K562 (cell line): ENCODE measurements around the gene ALDH16A1. TPM values are rescaled to one million over a fixed set of nuclear protein-coding genes. Genes with fewer than 3 reads are reported as not detected.

Experiments used
- ARNT ChIP-seq, 2 experiments: fragments of 450-650 bp; IDR thresholded peaks; 2 replicates each; pipeline ENCODE4 v1.6.1; 2016; ENCODE audit warnings: mild to moderate bottlenecking in 1 of 2
- ATF7 ChIP-seq: fragments of 450-650 bp; IDR thresholded peaks from 2 replicates; pipeline ENCODE4 v1.7.1; 2014; ENCODE audit warnings: mild to moderate bottlenecking, moderate library complexity
- BRD9 ChIP-seq: fragments of 450-650 bp; IDR thresholded peaks from 2 replicates; pipeline ENCODE4 v1.6.1; 2018; ENCODE audit warnings: low read depth; ENCODE audit not compliant: partially characterized antibody
- CTBP1 ChIP-seq: fragments of 450-650 bp; IDR thresholded peaks from 2 replicates; pipeline ENCODE4 v1.6.1; 2016; ENCODE audit warnings: borderline replicate concordance
- DACH1 ChIP-seq: fragments of 450-650 bp; IDR thresholded peaks from 2 replicates; pipeline ENCODE4 v1.6.1; 2018; ENCODE audit not compliant: partially characterized antibody
- DMBX1 ChIP-seq: fragments of 250-450 bp; sonication (Bioruptor Pico); IDR thresholded peaks from 2 replicates; pipeline ENCODE4 v1.8.0; 2022; ENCODE audit warnings: inconsistent platforms, mild to moderate bottlenecking, moderate library complexity, borderline replicate concordance
- E2F3 ChIP-seq: fragments of 250-450 bp; sonication (Bioruptor Pico); IDR thresholded peaks from 2 replicates; pipeline ENCODE4 v1.4.0; 2020; ENCODE audit warnings: mild to moderate bottlenecking
- HMGN3 ChIP-seq: IDR thresholded peaks from 2 replicates; pipeline ENCODE4 v1.6.1; 2011; ENCODE audit warnings: borderline replicate concordance, low read depth, mild to moderate bottlenecking, mixed read lengths, low read length; ENCODE audit not compliant: insufficient read length; ENCODE audit errors: extremely low read depth
- IRF2 ChIP-seq: sonication (generic); formaldehyde crosslinking; IDR thresholded peaks from 2 replicates; pipeline ENCODE4 v1.8.1; 2022; ENCODE audit warnings: mild to moderate bottlenecking, missing genetic modification reagents
- NUFIP1 ChIP-seq: fragments of 450-650 bp; IDR thresholded peaks from 2 replicates; pipeline ENCODE4 v1.6.1; 2018; ENCODE audit not compliant: partially characterized antibody
- POLR2AphosphoS2 ChIP-seq: IDR thresholded peaks from 2 replicates; pipeline ENCODE4 v1.6.1; 2012; ENCODE audit warnings: low read length, improper control_type of control experiment
- POLR2B ChIP-seq: fragments of 450-650 bp; IDR thresholded peaks from 2 replicates; pipeline ENCODE4 v1.6.1; 2018; ENCODE audit warnings: low read depth; ENCODE audit not compliant: partially characterized antibody
- TSC22D4 ChIP-seq: fragments of 450-650 bp; IDR thresholded peaks from 2 replicates; pipeline ENCODE4 v1.6.1; 2016; ENCODE audit warnings: missing genetic modification characterization, missing biosample characterization, control low read depth
- ZNF23 ChIP-seq: fragments of 250-450 bp; sonication (Bioruptor Pico); IDR thresholded peaks from 2 replicates; pipeline ENCODE4 v1.4.0; 2020; ENCODE audit warnings: mild to moderate bottlenecking
- polyA plus RNA-seq, 8 experiments: library from polyadenylated mRNA; depleted of rRNA in 4 of 8; stranded (reverse) in 5 of 8; unstranded in 3 of 8; fragments of >200 nt; fragmentation: Nextera tagmentation in 2 of 8; fragmentation: Illumina TruSeq in 1 of 8; extraction: Ambion mirVana in 2 of 8; extraction: Trizol in 1 of 8; gene quantifications; 2 replicates each; pipeline versions ENCODE4 v1.2.1 to v1.2.3, GENCODE V29; 2011 to 2014; ENCODE audit warnings: inconsistent platforms in 1 of 8, missing spikeins in 1 of 8
- total RNA-seq, 7 experiments: library from RNA; depleted of rRNA in 6 of 7; stranded (reverse); fragments of >200 nt in 6 of 7; fragmentation: Illumina TruSeq in 2 of 7; extraction: Trizol in 2 of 7; gene quantifications; 2 replicates each; pipeline versions ENCODE4 v1.2.1 to v1.2.3, GENCODE V29; 2011 to 2021; ENCODE audit warnings: low replicate concordance in 1 of 7
- TF ChIP-seq, protein P1 (sequence below): sonication (generic); formaldehyde crosslinking; IDR thresholded peaks from 2 replicates; pipeline ENCODE4 v1.8.0; 2023; ENCODE audit warnings: missing genetic modification reagents, mild to moderate bottlenecking, borderline replicate concordance
- TF ChIP-seq, protein P2 (sequence below), 2 experiments: IDR thresholded peaks; 2 replicates each; pipeline ENCODE4 v1.6.1; 2011; ENCODE audit warnings: borderline replicate concordance in 1 of 2, control low read depth in 1 of 2, low read depth in 1 of 2, low read length in 1 of 2, mild to moderate bottlenecking in 1 of 2, mixed read lengths in 1 of 2, moderate library complexity in 1 of 2; ENCODE audit not compliant: insufficient read depth in 1 of 2, insufficient read length in 1 of 2, poor library complexity in 1 of 2, severe bottlenecking in 1 of 2; ENCODE audit errors: extremely low read depth in 1 of 2
- TF ChIP-seq, protein P3 (sequence below): sonication (generic); formaldehyde crosslinking; IDR thresholded peaks from 2 replicates; pipeline ENCODE4 v1.8.0; 2023; ENCODE audit warnings: mild to moderate bottlenecking, missing genetic modification reagents

ALDH16A1 gene
- total and polyA plus RNA-seq, 9 of the 15 experiments (the other 6 are each of a cell fraction or from before 2014, with no cell fraction given), result 2.2 to 52.2 (median 7.6) TPM

DNA sequence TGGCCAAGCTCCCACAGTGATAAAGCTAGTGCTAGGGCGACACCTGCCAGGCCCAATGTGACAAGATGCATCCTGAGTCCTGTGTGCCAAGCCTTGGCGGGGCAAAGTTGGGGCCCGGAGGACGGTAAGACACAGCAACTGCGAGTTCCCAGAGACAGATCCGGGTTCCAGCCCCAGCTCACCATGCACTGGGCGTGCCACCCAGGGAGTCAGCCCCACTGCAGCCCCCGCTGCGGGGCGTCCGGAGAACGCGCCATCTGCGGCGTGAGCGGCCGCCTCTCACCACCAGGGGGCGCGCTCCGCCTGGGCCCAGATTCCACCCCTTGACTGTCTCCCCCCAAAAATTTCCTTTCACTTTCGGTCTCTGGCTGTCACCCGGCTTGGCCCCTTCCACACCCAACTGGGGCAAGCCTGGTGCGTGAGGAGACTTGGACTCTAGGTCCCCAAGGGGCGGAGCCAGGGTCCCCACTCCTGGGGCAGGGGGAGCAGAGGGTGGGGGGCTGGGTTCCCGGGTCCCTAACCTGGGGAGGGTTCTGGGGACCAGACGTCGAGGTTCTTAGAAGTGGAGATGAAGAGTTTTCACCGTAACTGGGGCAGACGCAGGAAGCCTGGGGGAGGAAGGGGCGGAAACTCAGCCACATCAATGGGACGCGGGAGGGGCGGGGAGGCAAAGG lies 21.0 kb downstream of the ALDH16A1 start, which contains the start of gene FLT3LG (continued):
- TF ChIP-seq CTBP1 (peak; percentile 87; the same call in 1 of the 2 replicates), POLR2AphosphoS2 (no peak), POLR2B (no peak), DMBX1 (no peak), ARNT (IDR thresholded peaks at IDR 0.05) (no peak), ATF7 (peak; percentile 68; the same call in 1 of the 2 replicates), IRF2 (CRISPR knock-in tag) (peak; percentile 95), ZNF23 (CRISPR knock-in tag) (no peak), TSC22D4 (no peak), NUFIP1 (no peak), DACH1 (no peak), BRD9 (no peak), HMGN3 (peak; percentile 57), E2F3 (no peak)
- TF ChIP-seq, protein P1, sequence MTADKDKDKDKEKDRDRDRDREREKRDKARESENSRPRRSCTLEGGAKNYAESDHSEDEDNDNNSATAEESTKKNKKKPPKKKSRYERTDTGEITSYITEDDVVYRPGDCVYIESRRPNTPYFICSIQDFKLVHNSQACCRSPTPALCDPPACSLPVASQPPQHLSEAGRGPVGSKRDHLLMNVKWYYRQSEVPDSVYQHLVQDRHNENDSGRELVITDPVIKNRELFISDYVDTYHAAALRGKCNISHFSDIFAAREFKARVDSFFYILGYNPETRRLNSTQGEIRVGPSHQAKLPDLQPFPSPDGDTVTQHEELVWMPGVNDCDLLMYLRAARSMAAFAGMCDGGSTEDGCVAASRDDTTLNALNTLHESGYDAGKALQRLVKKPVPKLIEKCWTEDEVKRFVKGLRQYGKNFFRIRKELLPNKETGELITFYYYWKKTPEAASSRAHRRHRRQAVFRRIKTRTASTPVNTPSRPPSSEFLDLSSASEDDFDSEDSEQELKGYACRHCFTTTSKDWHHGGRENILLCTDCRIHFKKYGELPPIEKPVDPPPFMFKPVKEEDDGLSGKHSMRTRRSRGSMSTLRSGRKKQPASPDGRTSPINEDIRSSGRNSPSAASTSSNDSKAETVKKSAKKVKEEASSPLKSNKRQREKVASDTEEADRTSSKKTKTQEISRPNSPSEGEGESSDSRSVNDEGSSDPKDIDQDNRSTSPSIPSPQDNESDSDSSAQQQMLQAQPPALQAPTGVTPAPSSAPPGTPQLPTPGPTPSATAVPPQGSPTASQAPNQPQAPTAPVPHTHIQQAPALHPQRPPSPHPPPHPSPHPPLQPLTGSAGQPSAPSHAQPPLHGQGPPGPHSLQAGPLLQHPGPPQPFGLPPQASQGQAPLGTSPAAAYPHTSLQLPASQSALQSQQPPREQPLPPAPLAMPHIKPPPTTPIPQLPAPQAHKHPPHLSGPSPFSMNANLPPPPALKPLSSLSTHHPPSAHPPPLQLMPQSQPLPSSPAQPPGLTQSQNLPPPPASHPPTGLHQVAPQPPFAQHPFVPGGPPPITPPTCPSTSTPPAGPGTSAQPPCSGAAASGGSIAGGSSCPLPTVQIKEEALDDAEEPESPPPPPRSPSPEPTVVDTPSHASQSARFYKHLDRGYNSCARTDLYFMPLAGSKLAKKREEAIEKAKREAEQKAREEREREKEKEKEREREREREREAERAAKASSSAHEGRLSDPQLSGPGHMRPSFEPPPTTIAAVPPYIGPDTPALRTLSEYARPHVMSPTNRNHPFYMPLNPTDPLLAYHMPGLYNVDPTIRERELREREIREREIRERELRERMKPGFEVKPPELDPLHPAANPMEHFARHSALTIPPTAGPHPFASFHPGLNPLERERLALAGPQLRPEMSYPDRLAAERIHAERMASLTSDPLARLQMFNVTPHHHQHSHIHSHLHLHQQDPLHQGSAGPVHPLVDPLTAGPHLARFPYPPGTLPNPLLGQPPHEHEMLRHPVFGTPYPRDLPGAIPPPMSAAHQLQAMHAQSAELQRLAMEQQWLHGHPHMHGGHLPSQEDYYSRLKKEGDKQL, result no peak
- TF ChIP-seq, protein P2, sequence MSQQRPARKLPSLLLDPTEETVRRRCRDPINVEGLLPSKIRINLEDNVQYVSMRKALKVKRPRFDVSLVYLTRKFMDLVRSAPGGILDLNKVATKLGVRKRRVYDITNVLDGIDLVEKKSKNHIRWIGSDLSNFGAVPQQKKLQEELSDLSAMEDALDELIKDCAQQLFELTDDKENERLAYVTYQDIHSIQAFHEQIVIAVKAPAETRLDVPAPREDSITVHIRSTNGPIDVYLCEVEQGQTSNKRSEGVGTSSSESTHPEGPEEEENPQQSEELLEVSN (IDR thresholded peaks at IDR 0.05; ENCODE audit: borderline replicate concordance in 1 of 2, extremely low read depth in 1 of 2, insufficient read depth in 1 of 2, insufficient read length in 1 of 2, low read depth in 1 of 2, low read length in 1 of 2, poor library complexity in 1 of 2, severe bottlenecking in 1 of 2), result peak; percentile 54 to 63
- TF ChIP-seq, protein P3, sequence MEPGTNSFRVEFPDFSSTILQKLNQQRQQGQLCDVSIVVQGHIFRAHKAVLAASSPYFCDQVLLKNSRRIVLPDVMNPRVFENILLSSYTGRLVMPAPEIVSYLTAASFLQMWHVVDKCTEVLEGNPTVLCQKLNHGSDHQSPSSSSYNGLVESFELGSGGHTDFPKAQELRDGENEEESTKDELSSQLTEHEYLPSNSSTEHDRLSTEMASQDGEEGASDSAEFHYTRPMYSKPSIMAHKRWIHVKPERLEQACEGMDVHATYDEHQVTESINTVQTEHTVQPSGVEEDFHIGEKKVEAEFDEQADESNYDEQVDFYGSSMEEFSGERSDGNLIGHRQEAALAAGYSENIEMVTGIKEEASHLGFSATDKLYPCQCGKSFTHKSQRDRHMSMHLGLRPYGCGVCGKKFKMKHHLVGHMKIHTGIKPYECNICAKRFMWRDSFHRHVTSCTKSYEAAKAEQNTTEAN (CRISPR knock-in tag), result no peak
- TF ChIP-seq, all 486 proteins: peak for 98
